NOMO-1 (cell line): ENCODE measurements around the gene RHEBL1.
A peak's percentile ranks its signal among the peaks of the same experiment; 100 is the strongest.
"Not testable (repeated sequence)": the region's sequence is repeated elsewhere in the genome, so short reads cannot be mapped to it uniquely, and the experiment has no call there.

ENCODE experiments used
- DNase-seq, 2 experiments: peaks; one replicate each; lab custom pipeline; 2025; ENCODE audit not compliant: unreplicated experiment in 2 of 2; lab: John Stamatoyannopoulos, UW

Gene RHEBL1

DNA sequence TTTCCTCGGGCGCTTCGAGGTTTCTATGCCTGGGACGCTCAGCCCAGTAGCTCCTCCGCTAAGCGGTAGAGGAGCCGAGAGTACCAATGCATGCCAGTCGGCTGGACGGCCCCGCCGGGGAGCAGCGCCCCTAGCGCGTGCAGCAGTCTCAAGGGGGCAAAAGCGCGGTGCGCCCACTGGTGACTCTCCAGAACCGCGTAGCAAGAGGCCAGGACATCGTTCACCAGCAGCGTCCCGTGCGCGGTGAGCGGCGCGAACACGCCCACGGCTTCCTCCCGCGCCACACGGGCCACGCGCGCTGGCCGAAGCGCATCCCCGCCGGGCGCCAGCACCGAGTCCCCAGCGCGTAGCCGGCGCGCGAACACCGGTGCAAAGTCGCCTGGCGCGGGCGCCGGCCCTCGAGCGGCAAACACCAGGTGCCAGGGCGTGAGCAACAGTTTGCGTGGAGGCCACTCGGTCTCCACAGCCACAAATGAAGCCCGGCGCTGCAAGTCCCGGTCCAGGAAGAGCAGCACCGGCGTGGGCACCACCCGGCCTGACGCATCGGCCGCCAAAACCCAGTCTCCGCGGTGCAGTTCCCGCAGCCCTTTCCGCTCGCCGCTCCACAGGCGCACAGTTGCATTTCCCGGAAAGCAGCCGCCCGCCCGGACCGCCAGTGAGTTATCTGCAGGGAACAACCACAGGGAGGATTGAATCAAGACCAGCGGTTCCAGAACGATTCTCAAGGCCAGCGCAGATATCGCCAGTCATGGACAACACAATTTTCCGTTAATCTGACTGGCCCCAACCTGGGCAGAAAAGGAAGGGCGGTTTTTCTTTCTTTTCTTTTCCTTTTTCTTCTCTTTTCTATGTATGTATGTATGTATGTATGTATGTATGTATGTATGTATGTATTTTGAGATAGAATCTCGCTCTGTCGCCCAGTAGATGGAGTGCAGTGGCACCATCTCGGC is 20.3 kb upstream of the RHEBL1 start:
- peak; percentile 17 to 24 for DNase-seq

DNA sequence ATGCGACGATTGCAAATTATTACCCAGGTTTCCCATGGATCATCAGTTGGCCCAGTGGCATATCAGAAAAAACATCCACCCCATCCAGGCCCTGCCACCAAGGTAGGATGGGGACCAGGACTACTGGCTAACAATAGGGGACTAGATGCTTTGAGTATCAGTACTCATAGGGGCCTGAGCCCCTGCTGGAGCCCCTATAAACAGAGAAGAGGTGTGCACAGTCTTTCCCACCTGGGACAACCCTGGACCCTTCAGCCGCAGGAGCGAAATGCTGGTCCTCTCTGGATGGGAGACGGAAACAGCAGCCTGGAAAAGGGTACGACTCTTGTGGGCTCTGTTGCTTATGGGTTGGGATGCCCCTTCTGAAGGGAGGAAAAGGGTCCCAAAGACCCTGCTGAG is 19.2 kb upstream of the RHEBL1 start:
- DNase-seq: no peak

DNA sequence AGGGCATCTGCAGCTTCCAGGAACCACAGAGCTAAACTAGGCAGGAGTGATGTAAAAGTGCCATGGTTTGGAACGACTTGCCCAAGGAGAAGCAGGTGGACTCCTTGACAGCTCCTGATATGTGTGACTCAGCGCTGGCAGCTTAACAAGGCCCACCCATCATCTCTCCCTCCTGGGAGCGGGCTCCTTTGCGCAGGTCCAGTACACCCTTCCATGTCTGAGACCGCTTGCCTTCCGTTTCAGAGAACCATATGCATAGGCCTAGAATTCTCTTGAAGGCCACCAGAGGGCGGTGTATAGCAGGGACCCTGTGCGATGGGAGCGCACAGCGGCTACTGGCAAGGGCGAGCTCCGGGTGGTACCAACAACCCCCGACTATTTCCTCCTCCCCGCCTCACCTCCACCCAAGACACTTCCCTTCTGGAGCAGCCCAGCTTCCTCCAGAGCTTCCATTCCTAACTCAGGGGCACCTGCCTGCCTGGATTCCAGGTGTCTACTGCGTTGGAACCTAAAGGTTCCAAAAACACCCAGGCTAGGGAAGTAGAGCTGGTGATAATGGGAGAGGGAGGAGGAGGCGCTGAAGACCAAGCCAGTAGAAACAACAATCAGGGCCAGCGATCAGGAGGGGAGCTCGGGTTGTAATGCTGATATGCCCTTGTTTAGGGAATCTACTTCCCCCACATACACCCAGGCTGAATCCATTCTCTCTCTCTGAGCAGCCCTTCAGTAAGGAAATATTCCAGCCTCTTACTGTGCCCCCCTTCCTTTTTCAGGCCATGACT is 18.6 kb upstream of the RHEBL1 start:
- DNase-seq: peak; percentile 78 to 83

DNA sequence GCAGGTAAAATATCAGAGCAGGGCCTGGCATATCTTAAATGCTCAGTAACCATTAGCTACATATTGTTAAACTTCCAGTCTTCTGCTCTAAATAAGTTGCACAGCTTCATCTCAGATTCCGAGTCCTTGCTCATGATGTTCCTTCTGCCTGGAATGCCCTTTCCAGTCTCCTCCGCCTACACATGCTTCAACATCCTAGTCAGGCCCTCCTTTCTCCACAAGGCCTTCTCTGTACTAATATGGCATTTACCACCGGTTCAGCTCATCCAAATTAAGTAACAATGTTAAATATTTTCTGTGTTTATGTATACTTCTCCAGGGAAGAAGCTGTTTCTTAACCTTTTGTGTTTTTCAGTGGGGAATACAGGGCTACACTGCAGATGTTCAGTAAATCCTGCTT is 16.3 kb upstream of the RHEBL1 start:
- DNase-seq: no peak

DNA sequence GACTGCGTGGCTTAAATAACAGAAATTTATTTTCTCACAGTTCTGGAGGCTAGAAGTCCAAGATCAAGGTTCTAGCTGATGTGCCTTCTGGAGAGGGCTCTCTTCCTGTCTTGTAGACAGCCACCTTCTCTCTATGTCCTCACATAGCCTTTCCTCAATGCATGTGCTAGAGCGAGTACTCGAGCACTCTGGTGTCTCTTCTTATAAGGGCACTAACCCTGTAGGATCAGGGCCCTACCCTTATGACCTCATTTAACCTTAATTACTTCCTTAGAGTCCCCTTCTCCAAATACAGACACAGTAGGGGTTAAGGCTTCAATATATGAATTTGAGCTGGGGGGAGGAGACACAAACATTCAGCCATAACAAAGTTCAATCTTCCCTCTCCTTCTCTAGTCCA is 14.7 kb upstream of the RHEBL1 start:
- no peak for DNase-seq

DNA sequence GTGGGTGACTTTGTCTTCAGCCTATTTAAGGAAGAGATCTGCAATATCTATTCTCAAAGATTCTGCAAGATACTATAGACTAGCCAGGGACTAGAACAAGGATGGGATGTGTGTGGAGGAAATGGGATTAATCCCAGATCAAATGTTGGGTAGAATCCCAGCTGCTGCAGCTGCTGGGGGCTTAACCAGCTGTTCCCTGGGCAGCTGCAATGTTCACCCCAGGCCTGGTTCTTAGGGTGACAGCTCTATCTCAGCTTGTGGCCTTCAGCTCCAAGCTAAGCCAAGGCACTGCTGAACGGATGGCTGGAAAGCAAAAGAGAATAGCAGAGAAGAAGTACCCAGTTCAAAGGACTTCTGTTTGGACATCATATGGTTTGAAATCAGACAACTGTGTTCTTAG is 10.0 kb upstream of the RHEBL1 start:
- no peak for DNase-seq

DNA sequence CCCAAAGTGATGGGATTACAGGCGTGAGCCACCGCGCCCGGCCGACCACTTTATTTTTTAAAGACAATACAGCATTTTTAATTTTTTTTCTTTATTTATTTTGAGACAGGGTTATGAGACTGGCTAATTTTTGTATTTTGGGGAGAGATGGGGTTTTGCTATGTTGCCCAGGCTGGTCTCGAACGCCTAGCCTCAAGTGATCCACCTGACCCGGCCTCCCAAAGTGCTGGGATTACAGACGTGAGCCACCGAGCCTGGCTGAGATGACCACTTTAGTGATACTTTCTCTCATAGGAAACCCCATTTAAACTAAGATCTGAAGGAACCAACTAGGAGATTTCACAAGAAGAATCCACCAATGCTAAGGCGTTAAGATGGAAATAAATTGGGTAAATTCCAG is 1.2 kb upstream of the RHEBL1 start:
- DNase-seq: no peak

DNA sequence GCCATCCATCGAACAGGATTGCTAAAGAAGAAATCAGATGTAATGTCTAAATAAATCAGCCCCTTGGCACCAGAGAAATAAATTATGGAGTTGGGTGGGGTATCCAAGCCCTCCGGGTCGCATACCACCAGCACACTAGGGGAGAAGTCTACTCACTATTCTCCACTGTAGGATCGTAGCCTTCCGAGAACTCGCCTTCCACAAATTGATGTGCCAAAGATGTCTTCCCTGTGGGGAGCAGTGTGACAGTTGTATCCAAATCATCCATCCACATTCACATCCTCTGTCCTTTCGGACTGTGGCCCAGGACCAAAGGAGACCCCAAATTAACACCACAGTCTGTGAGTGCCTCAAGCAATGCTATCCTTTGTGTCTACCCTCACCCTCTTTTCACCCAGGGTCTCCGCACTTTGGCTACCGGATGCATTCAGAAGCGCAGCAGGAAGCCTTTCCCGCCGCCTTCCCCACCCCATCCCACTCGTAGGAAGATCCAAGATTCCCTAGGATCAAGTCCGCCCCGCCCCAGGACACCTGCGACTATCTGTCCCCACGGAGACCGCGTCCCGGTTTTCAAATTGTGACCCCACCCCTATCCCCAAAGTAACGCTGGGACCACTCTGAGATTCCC is 786 bp downstream of the RHEBL1 start:
- DNase-seq: no peak

DNA sequence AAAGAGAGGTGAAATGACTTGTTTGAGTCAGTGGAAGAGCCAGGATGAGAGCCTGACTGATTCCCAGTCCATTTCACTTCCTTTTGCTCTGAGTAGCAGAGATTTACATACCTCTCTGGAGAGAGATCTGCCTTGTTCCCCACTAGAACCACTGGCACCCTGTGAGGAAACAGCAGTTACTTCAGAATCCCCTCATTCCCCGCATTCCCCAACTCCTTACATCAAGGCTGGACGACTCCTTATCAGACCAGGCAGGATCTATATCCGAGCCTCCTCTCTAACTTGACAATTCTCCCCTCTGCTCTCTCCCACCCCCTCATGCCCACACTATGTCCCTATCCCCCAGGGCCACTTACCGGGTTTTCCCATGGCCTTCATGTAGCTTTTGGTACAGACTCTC is 3.7 kb downstream of the RHEBL1 start:
- no peak for DNase-seq

DNA sequence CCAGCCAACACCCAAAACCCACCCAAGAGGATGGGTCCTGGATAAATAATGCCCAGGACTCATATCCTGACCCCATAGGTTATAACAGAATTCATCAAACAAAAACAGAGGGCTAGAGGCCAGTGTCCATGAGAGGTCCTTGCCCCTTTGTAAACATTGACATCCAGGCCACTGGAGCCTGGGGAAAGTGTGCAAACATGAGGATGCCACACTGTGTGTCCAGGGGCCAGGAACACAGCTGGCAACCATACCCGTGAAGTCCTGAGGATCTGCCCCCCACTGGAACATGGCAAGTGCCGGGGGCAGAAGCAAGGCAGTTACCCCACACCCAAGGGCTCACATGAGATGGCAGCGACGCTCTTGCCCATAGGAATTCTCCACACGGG is 5.0 kb downstream of the RHEBL1 start:
- no peak for DNase-seq

DNA sequence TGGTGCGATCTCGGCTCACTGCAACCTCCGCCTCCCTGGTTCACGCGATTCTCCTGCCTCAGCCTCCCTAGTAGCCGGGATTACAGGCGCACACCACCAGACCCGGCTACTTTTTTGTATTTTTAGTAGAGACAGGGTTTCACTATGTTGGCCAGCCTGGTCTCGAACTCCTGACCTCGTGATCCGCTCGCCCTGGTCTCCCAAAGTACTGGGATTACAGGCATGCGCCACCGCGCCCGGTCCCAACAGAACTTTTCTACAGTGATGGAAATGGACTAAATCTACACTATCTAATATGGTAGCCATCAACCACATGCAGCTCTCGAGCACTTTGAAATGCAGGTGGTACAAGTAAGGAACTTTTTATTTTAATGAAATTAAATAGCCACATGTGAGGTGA is 7.9 kb downstream of the RHEBL1 start:
- DNase-seq: not testable (repeated sequence)

DNA sequence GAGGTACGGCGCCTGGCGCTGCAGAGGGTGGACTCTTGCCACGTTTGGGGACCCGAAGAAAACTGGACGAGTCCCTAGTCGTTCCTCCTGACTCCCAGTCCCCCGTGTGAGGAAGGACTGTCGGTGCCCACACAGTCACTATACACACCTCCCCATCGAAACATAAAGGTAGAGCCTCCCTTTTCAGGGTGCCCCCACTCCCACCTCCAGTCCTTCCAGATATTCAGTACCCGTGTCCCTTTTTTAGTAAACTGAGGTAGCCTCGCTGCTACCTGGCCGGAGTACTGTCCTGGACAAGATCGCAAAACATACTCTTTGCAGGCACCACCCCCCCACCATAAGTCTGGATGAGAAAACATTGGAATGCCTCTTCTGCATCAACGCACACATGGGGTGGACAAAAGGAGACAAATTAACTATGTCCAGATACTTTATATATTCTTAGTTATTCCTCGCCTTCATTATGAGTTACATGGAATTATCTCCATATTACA is 8.6 kb downstream of the RHEBL1 start:
- DNase-seq: no peak

DNA sequence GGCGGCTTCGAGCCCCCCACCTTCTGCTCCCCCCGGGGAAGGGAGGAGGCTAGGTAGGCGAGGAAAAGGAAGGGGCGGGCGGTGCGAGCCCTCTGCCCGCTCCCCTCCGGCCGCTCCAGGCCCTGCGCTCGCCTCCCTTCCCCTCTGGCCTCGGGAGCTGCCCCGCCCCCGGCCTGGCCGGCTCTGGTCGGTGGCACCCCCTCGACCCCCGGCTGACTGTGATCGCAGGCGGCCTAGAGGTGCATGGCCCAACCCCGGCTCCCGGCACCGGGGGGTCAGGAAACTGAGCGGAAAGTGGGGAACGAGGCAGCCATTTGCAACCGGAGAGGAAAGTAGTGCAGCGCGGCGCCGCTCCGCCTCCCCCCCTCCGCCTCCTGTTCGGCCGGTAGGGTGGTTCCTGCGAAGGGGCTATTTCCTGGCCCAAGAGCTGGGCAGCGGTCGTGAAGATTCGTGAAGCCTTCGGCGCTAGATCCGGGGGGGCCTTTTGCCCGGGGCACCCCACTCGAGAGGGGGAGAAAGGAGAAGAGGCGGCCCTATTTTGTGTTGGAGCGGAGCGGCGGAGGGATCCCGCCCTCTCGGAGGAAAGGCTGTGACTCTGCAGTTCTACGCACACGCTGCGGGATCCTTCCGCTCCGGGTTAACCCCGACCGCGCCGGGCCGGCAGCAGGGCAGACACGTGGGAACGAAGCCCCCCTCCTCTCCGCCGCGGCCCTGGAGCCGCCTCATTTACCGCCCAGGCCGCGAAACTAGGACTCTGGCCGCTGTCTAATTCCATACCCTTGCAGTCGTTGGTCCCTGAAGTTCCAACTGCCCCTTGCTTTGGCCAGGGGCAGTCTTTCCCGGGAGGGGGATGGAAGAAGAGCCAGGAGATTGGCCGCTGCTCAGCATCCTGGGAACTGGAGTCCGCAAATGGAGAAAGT is 9.3 kb downstream of the RHEBL1 start, which contains the start of gene KMT2D:
Gene KMT2D (minus strand): TSS at position 558 of the 920 bp plus-strand sequence. CDS start 5,470 bp downstream, outside the sequence.
- DNase-seq: peak; percentile 84 to 86

DNA sequence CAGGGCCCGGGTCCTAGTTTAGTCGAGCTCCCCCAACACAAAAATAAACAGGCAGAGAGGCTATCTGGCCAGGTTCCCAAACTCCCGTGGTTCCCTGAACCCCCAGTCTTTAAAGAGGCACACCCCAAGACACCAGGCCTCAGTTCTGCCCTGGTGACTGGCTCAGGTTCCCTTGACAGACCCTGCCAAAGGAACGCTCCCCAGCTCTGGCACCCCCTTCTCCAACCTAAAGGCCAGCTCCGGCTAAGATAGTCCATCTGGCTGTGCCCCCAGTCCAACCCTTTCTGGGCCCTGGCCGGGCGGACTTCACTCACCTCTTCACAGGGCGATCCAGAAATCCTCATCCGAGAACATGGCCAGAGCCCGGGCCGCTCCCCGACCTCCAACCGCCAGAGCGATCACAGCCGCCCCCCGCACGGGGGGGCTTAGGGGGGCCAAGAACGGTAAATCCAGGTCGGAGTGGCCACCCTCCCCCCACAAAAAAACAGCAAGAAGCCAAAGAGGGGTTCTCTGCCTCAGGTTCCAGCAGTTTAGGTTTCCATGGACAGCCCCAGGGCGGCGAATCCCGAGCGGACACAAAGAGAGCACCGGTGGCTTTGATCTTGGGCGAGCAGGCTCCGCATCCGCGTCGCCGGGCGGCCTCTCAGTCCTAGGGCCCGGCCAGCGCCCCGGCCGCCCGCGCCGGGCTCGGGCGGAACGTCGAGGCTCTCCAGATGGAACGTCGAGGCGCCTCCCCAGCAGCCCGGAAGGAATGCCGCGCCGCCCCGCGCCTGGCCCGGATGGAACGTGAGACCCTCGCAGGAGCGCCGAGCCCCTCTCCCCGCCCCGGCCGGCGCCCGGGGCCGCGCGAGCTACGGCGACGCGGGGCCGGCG is 10.2 kb downstream of the RHEBL1 start:
- peak in 1 of 2 experiments; percentile 7 for DNase-seq

DNA sequence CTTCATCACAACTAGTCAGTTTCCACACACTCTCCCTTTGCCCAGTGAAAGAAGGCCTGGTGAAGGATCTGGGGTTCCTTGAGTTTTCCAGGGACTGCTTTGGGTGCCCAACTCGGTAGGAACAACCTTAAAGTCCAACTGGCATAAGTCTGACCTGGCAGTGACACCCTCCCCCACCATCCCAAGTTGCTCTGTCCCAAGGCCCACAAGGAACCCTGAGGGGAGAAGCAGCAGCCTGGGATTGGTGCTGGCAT is 10.8 kb downstream of the RHEBL1 start:
- DNase-seq: no peak

DNA sequence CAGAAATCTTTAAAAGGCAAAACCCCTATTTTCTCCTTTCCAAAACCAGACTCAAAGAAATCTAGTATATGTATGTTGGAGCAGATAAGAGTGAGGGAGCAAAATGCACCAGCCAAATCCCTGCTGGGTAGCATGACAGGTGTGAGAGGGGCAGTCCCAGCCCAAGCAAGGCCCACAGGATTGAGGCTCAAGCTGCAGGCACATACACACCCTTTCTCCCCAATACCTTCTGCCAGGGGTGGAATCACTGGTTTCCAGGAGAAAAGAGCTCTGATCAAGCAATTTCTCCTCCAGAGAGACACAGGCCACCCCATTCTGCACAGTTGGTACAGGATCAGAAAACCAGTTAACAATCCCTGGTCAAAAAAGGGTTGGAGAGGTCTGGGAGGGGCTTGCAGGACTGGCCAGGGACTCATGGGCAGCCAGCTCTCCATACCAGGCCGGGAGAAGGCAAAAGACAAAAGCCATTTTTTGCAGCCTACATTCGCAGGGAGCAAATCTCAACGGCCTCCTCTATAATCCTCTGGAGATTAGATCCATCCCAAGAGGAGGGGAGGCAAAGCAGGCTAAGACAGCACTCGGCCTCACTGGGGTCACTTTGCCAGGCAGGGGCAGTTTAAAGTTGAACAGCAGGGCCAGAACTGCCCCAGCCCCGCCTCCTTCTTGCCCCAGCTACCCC is 11.3 kb downstream of the RHEBL1 start:
- no peak for DNase-seq

DNA sequence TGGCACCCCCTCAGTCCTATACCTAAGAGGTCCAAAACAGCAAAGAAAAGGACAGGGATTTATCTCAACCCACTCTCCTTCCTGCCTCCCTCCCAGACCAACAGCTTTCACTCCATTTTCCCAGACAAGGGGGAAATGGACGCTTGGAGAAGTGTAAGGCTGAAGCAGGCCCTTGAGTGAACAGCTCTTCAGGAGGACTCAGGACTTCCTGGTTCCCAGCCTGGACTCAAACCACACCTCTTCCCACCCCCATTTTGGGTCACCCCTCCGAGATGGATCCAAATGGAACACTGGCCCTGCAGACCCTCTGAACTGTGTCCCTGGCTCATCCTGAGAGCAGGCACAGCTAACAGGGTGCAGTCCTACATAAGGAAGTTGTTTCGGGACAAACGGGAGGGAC is 11.9 kb downstream of the RHEBL1 start:
- DNase-seq: peak in 1 of 2 experiments; percentile 9

DNA sequence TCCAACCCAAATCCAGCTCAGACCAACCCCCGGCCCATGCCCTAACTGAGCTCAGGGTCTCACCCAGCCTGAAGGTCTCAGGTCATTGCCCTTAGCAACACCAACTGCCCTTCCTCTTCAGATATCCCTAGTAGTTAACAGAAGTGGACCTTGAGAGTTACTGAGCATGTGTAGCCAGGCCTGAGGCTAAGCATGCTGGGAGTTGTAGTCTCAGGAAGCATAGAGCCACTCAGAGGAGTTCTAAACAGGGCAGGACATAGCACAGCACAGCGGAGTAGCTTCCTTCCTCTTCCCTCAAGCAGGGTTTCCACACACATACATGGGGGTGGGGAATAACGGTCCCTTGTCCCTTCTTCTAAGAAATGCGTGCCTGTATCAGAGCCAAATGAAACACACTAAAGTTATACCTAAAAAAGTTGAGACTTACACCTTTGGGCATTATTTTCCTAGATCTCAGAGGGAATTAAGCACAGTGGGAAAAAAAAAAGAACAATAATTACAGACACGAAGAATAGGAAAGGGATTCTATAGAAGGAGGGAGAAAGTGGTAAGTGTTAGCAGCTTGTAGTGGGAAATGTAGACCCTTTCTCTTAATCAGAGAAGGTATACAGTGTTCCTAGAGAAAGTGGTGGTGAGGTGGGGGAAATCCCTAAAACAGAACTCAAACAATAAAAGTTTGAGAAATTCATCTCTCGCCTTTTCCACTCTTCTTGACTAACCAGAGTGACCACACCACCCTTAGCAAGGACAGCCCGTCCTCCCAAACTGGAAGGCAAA is 13.6 kb downstream of the RHEBL1 start:
- DNase-seq: peak; percentile 84 to 95
